Endothelial cell of umbilical vein (primary cell): ENCODE data around the gene CAV1. TPM values are rescaled to one million over a fixed set of nuclear protein-coding genes. Genes with fewer than 3 reads are reported as not detected.

ENCODE experiments used
- BruUV-seq: library from RNA; stranded (reverse); fragments of 400-500 nt; replicated peaks from 2 replicates; lab custom pipeline; 2021; lab: Mats Ljungman, UMichigan
- CTCF ChIA-PET: fragments of 300-600, 350-600 bp; sonication (Branson Sonifier 250); formaldehyde crosslinking; loops from one replicate; lab custom pipeline; 2021; ENCODE audit warnings: antibody characterized with exemption, inconsistent platforms; lab: Charles Lee
- POLR2A ChIA-PET: fragments of 300-600, 350-600 bp; sonication (Branson Sonifier 250); formaldehyde crosslinking; loops from one replicate; lab custom pipeline; 2021; ENCODE audit warnings: antibody characterized with exemption, inconsistent platforms; lab: Charles Lee
- DNase-seq: peaks from one replicate; pipeline ENCODE4 v3.0.0-alpha.2; 2011; ENCODE audit warnings: low read depth, low spot score
- FAIRE-seq: peaks from 2 replicates; lab custom pipeline; 2011; peaks lifted over from hg19 to GRCh38; lab: Jason Lieb, UNC
- H2AFZ ChIP-seq: 2 replicates; pipeline ENCODE4 v1.6.0; 2012; ENCODE audit warnings: low read depth, low read length, control low read depth, inconsistent platforms
- H3K27ac ChIP-seq: 2 replicates; pipeline ENCODE4 v1.5.1; 2011; ENCODE audit warnings: low read depth, mild to moderate bottlenecking, control low read depth, low read length, moderate library complexity; ENCODE audit not compliant: insufficient read depth
- H3K27me3 ChIP-seq, 2 experiments: 2 replicates each; pipeline versions ENCODE4 v1.6.0 to v1.6.1; 2011; ENCODE audit warnings: low read length in 2 of 2, mixed read lengths in 1 of 2; ENCODE audit not compliant: control insufficient read depth in 2 of 2, insufficient read depth in 2 of 2
- H3K36me3 ChIP-seq, 2 experiments: 2 replicates in 1 of 2; 3 replicates in 1 of 2; pipeline ENCODE4 v1.5.1; 2011; ENCODE audit warnings: low read length in 2 of 2, mild to moderate bottlenecking in 1 of 2, moderate library complexity in 1 of 2; ENCODE audit not compliant: control insufficient read depth in 2 of 2, insufficient read depth in 2 of 2; ENCODE audit errors: extremely low read depth in 1 of 2
- H3K4me1 ChIP-seq: 3 replicates; pipeline ENCODE4 v1.5.1; 2011; ENCODE audit warnings: mild to moderate bottlenecking, low read length; ENCODE audit not compliant: control insufficient read depth, insufficient read depth; ENCODE audit errors: extremely low read depth
- H3K4me2 ChIP-seq: 2 replicates; pipeline ENCODE4 v1.6.1; 2011; ENCODE audit warnings: low read length, control low read depth, mixed read lengths; ENCODE audit not compliant: insufficient read depth
- H3K4me3 ChIP-seq, 3 experiments: fragments of 200-600 bp in 1 of 3; sonication (generic), shearing (Covaris generic) in 1 of 3; replicated peaks in 1 of 3; 2 replicates each; pipeline ENCODE4 v1.5.1; 2011 to 2016; ENCODE audit warnings: control low read depth in 3 of 3, low read length in 3 of 3, mild to moderate bottlenecking in 2 of 3, inconsistent platforms in 1 of 3, low read depth in 1 of 3, moderate library complexity in 1 of 3; ENCODE audit not compliant: insufficient read depth in 1 of 3
- H3K79me2 ChIP-seq: 2 replicates; pipeline ENCODE4 v1.6.0; 2012; ENCODE audit warnings: low read length, inconsistent platforms; ENCODE audit not compliant: control insufficient read depth, insufficient read depth
- H3K9ac ChIP-seq: replicated peaks from 2 replicates; pipeline ENCODE3; 2011; ENCODE audit warnings: low read length, control low read depth; ENCODE audit not compliant: insufficient read depth; ENCODE audit errors: extremely low read depth
- H3K9me1 ChIP-seq: replicated peaks from 3 replicates; pipeline ENCODE4 v1.6.0; 2011; ENCODE audit warnings: mild to moderate bottlenecking, low read length; ENCODE audit not compliant: control insufficient read depth, insufficient read depth; ENCODE audit errors: extremely low read depth
- H3K9me3 ChIP-seq: replicated peaks from 2 replicates; pipeline ENCODE4 v1.5.1; 2012; ENCODE audit warnings: low read length, inconsistent platforms; ENCODE audit not compliant: control insufficient read depth, insufficient read depth
- H4K20me1 ChIP-seq: replicated peaks from 2 replicates; pipeline ENCODE3; 2011; ENCODE audit warnings: mild to moderate bottlenecking, low read length; ENCODE audit not compliant: control insufficient read depth, insufficient read depth; ENCODE audit errors: extremely low read depth
- EZH2 ChIP-seq: IDR thresholded peaks from 2 replicates; pipeline ENCODE4 v1.6.1; 2012; ENCODE audit warnings: borderline replicate concordance, low read depth, mild to moderate bottlenecking, moderate library complexity, low read length, inconsistent platforms; ENCODE audit not compliant: severe bottlenecking
- FOS ChIP-seq: IDR thresholded peaks from 2 replicates; pipeline ENCODE4 v1.6.1; 2011; ENCODE audit warnings: mild to moderate bottlenecking, low read length, moderate library complexity, borderline replicate concordance; ENCODE audit not compliant: insufficient read depth
- GATA2 ChIP-seq: IDR thresholded peaks from 2 replicates; pipeline ENCODE4 v1.7.0; 2011; ENCODE audit warnings: low read depth, mild to moderate bottlenecking, moderate library complexity, mixed read lengths, low read length; ENCODE audit not compliant: insufficient read length, insufficient read depth
- JUN ChIP-seq: IDR thresholded peaks from 2 replicates; pipeline ENCODE4 v1.6.1; 2011; ENCODE audit warnings: borderline replicate concordance, low read depth; ENCODE audit not compliant: insufficient read length, insufficient read depth
- MYC ChIP-seq: IDR thresholded peaks from one replicate; pipeline ENCODE4 v1.6.1; 2011; ENCODE audit warnings: mild to moderate bottlenecking, low read depth, low read length
- POLR2A ChIP-seq: IDR thresholded peaks from 2 replicates; pipeline ENCODE4 v1.6.1; 2012; ENCODE audit warnings: low read depth, mild to moderate bottlenecking, control low read depth, low read length
- POLR2AphosphoS5 ChIP-seq: IDR thresholded peaks from 2 replicates; pipeline ENCODE4 v1.6.1; 2012; ENCODE audit warnings: low read depth, mild to moderate bottlenecking, control low read depth, low read length, moderate library complexity; ENCODE audit not compliant: insufficient read depth
- dilution Hi-C: fragments of 300-500 bp; cut with MboI; formaldehyde crosslinking; loops from one replicate; pipeline ENCODE4 v1.15.0; 2019; ENCODE audit warnings: low sequenced_read_pairs; ENCODE audit not compliant: extremely low pct_ligation_motif_present
- intact Hi-C: fragments of 100-400 bp; cut with micrococcal nuclease; formaldehyde crosslinking; loops from one replicate; pipeline ENCODE4 v1.10.0; 2022
- polyA plus RNA-seq, 4 experiments: library from polyadenylated mRNA; depleted of rRNA in 3 of 4; stranded (reverse) in 3 of 4; unstranded in 1 of 4; fragments of >200 nt; gene quantifications; 2 replicates each; pipeline versions ENCODE4 v1.2.1 to v1.2.3, GENCODE V29; 2011 to 2012; ENCODE audit warnings: missing spikeins in 1 of 4
- total RNA-seq: library from RNA; stranded (reverse); gene quantifications from 2 replicates; pipeline ENCODE4 v1.2.3, GENCODE V29; 2021
- TF ChIP-seq, protein P1 (sequence below), 2 donors: IDR thresholded peaks; 1 replicate in 1 of 2; 2 replicates in 1 of 2; pipeline ENCODE4 v1.5.1; 2011; ENCODE audit warnings: low read length in 2 of 2, mild to moderate bottlenecking in 2 of 2, moderate library complexity in 2 of 2, control low read depth in 1 of 2, inconsistent platforms in 1 of 2, low read depth in 1 of 2; ENCODE audit not compliant: insufficient read depth in 1 of 2; ENCODE audit errors: extremely low read depth in 1 of 2
- TF ChIP-seq, protein P2 (sequence below): IDR thresholded peaks from 2 replicates; pipeline ENCODE4 v1.6.1; 2011; ENCODE audit not compliant: insufficient read depth, insufficient read length

CAV1 gene
- total and polyA plus RNA-seq, 2 donors (not counting 3 experiments of a cell fraction or from before 2014, with no cell fraction given), result 1,483 to 3,129 TPM

DNA sequence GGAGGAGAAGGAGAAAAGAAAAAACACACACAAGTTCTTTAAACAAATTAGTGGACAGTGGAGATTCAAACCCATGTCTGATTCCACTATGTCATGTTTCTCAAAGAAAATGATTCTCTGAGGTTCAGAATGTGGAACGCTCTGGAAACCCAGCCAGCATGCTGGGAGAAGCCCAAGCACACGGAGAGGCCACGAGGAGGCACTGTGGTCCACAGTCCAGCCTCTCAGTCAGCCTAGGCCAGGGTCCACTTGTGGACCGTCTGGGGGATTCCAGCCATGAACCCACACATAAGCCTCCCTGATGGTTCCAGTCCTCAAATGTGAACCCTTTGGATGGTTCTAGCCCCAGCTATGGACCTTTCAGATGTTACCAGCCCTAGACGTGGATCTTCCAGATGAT, 73.4 kb downstream of the CAV1 start:
- ChIA-PET CTCF (interaction anchor here (2.2 kb wide), 1 partner anchor 8 kb away, joined by 6 read pairs; no protein-coding TSS in a partner anchor), POLR2A (no interaction called here)
- Histone ChIP-seq H2AFZ (no peak overlapping the region), H3K4me2 (no peak overlapping the region), H3K79me2 (no peaks in the 10 kb centered on the region), H3K36me3 (no peaks in the 10 kb centered on the region), H3K9ac (no peak overlapping the region), H3K9me3 (no peaks in the 10 kb centered on the region), H3K27me3 (no peaks in the 10 kb centered on the region), H3K4me1 (peaks cover 8% of the 10 kb centered on the region), H3K9me1 (no peaks in the 10 kb centered on the region), H3K27ac (no peak overlapping the region), H4K20me1 (no peaks in the 10 kb centered on the region), H3K4me3 (no peak overlapping the region)
- no TSS peak for BruUV-seq
- FAIRE-seq, result no peak
- TF ChIP-seq, protein P1, sequence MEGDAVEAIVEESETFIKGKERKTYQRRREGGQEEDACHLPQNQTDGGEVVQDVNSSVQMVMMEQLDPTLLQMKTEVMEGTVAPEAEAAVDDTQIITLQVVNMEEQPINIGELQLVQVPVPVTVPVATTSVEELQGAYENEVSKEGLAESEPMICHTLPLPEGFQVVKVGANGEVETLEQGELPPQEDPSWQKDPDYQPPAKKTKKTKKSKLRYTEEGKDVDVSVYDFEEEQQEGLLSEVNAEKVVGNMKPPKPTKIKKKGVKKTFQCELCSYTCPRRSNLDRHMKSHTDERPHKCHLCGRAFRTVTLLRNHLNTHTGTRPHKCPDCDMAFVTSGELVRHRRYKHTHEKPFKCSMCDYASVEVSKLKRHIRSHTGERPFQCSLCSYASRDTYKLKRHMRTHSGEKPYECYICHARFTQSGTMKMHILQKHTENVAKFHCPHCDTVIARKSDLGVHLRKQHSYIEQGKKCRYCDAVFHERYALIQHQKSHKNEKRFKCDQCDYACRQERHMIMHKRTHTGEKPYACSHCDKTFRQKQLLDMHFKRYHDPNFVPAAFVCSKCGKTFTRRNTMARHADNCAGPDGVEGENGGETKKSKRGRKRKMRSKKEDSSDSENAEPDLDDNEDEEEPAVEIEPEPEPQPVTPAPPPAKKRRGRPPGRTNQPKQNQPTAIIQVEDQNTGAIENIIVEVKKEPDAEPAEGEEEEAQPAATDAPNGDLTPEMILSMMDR (IDR thresholded peaks at IDR 0.05; ENCODE audit: extremely low read depth in 1 of 2, insufficient read depth in 1 of 2, low read depth in 1 of 2, low read length in 2 of 2), result peak; percentile 14 to 18
- no peak for TF ChIP-seq MYC
- TF ChIP-seq EZH2, result no peak
- TF ChIP-seq, protein P2, sequence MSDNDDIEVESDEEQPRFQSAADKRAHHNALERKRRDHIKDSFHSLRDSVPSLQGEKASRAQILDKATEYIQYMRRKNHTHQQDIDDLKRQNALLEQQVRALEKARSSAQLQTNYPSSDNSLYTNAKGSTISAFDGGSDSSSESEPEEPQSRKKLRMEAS, result no peak
- TF ChIP-seq FOS, result no peak
- intact Hi-C loops, result no loop called here
- dilution Hi-C loops, result no loop called here
- DNase-seq, result no peak

DNA sequence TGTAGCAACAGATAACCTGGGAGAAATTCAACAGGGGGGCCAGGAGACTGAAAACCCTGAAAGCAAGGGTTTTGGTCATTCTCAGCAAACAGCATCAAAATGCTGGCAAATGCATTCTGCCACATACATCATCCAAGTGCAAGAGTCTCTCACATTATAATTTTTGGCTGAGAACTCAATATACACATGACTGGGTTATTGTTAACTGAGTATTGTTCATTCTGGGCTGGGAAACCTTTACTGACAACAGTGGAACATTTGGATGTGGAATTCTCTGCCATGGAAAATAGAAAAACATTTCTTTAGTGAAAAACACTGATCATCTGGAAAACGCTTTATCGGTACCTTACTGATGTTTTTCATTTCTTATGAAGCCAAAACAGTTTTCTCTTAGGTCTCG, 74.0 kb downstream of the CAV1 start:
- Histone ChIP-seq H3K36me3 (no peaks in the 10 kb centered on the region), H3K9ac (no peak overlapping the region), H3K79me2 (no peaks in the 10 kb centered on the region), H3K27ac (no peak overlapping the region), H3K4me2 (no peak overlapping the region), H3K4me3 (no peak overlapping the region), H3K4me1 (peaks cover 4% of the 10 kb centered on the region), H3K9me1 (no peaks in the 10 kb centered on the region), H4K20me1 (no peaks in the 10 kb centered on the region), H3K9me3 (no peaks in the 10 kb centered on the region), H3K27me3 (no peaks in the 10 kb centered on the region), H2AFZ (no peak overlapping the region)
- ChIA-PET CTCF (no interaction called here), POLR2A (no interaction called here)
- DNase-seq (peak; percentile 69), FAIRE-seq (no peak)
- intact Hi-C loops, result no loop called here
- TF ChIP-seq GATA2, result no peak
- TF ChIP-seq JUN, result no peak
- TF ChIP-seq FOS, result no peak
- TF ChIP-seq POLR2A, result no peak
- TF ChIP-seq, protein P1 (IDR thresholded peaks at IDR 0.05; ENCODE audit: extremely low read depth in 1 of 2, insufficient read depth in 1 of 2, low read depth in 1 of 2, low read length in 2 of 2), result no peak
- no peak for TF ChIP-seq MYC
- no peak for TF ChIP-seq POLR2AphosphoS5
- TF ChIP-seq, protein P2, result no peak
- no TSS peak for BruUV-seq
- dilution Hi-C loops, result no loop called here
